H1 (cell line): ENCODE measurements around the gene PREX1. TPM values are rescaled to one million over a fixed set of nuclear protein-coding genes. Genes with fewer than 3 reads are reported as not detected.

Source experiments
- CTCF ChIA-PET: fragments of 300-600 bp; sonication (Branson Sonifier 250); formaldehyde crosslinking; loops from one replicate; lab custom pipeline; 2021; ENCODE audit not compliant: partially characterized antibody; lab: Charles Lee
- POLR2A ChIA-PET: fragments of 300-600 bp; sonication (Branson Sonifier 250); formaldehyde crosslinking; loops from one replicate; lab custom pipeline; 2021; ENCODE audit warnings: inconsistent platforms; ENCODE audit not compliant: partially characterized antibody; lab: Charles Lee
- DNase-seq, 2 experiments: peaks; one replicate each; pipeline versions ENCODE4 v3.0.0 to v3.0.0-alpha.2; 2010 to 2022; ENCODE audit warnings: low spot score in 2 of 2, low read depth in 1 of 2, mixed read lengths in 1 of 2
- FAIRE-seq: peaks from 2 replicates; lab custom pipeline; 2011; peaks lifted over from hg19 to GRCh38; lab: Jason Lieb, UNC
- H2AFZ ChIP-seq: 2 replicates; pipeline ENCODE4 v1.8.1; 2012; ENCODE audit warnings: low read length, inconsistent platforms
- H2AK5ac ChIP-seq: 2 replicates; pipeline ENCODE4 v1.6.1; 2013; ENCODE audit warnings: low read depth, low read length
- H2BK120ac ChIP-seq: replicated peaks from 2 replicates; pipeline ENCODE3; 2013; ENCODE audit warnings: low read depth, low read length, inconsistent platforms
- H2BK12ac ChIP-seq: 2 replicates; pipeline ENCODE4 v1.6.1; 2013; ENCODE audit warnings: low read depth, low read length
- H2BK15ac ChIP-seq: 2 replicates; pipeline ENCODE4 v1.6.1; 2013; ENCODE audit warnings: low read length
- H2BK20ac ChIP-seq: 2 replicates; pipeline ENCODE4 v1.6.1; 2013; ENCODE audit warnings: low read length
- H2BK5ac ChIP-seq: 2 replicates; pipeline ENCODE4 v1.6.1; 2013; ENCODE audit warnings: low read depth, low read length
- H3K14ac ChIP-seq: 2 replicates; pipeline ENCODE4 v1.6.1; 2013; ENCODE audit warnings: inconsistent platforms; ENCODE audit not compliant: insufficient read length
- H3K18ac ChIP-seq: 2 replicates; pipeline ENCODE4 v1.6.1; 2013; ENCODE audit warnings: low read length; ENCODE audit errors: extremely low read depth
- H3K23ac ChIP-seq: 2 replicates; pipeline ENCODE4 v1.6.1; 2013; ENCODE audit warnings: inconsistent platforms; ENCODE audit not compliant: insufficient read length
- H3K23me2 ChIP-seq: 2 replicates; pipeline ENCODE4 v1.6.1; 2013; ENCODE audit warnings: low read depth, low read length
- H3K27ac ChIP-seq: 2 replicates; pipeline ENCODE4 v1.6.1; 2011; ENCODE audit warnings: low read depth, low read length, inconsistent platforms
- H3K27me3 ChIP-seq, 4 experiments: replicated peaks in 1 of 4; 1 replicate in 1 of 4; 2 replicates in 3 of 4; pipeline versions ENCODE4 v1.6.1 to v1.8.1; 2011 to 2013; ENCODE audit warnings: low read length in 3 of 4, mild to moderate bottlenecking in 3 of 4, inconsistent platforms in 2 of 4, mixed read lengths in 2 of 4, moderate library complexity in 1 of 4; ENCODE audit not compliant: control insufficient read depth in 3 of 4, insufficient read depth in 3 of 4; ENCODE audit errors: extremely low read depth in 1 of 4
- H3K36me3 ChIP-seq, 4 experiments: 2 replicates each; pipeline versions ENCODE4 v1.6.1 to v1.8.1; 2011 to 2013; ENCODE audit warnings: mild to moderate bottlenecking in 4 of 4, low read length in 3 of 4, moderate library complexity in 2 of 4, control low read depth in 1 of 4, inconsistent platforms in 1 of 4; ENCODE audit not compliant: insufficient read depth in 4 of 4, control insufficient read depth in 2 of 4
- H3K4ac ChIP-seq: replicated peaks from 2 replicates; pipeline ENCODE3; 2013; ENCODE audit warnings: low read length, low read depth, mixed read lengths, inconsistent platforms; ENCODE audit not compliant: insufficient read length
- H3K4me1 ChIP-seq, 4 experiments: replicated peaks in 1 of 4; 1 replicate in 1 of 4; 2 replicates in 3 of 4; pipeline versions ENCODE4 v1.6.1 to v1.8.1; 2011 to 2013; ENCODE audit warnings: low read length in 3 of 4, inconsistent platforms in 2 of 4, mixed read lengths in 1 of 4; ENCODE audit not compliant: insufficient read depth in 4 of 4, control insufficient read depth in 3 of 4
- H3K4me2 ChIP-seq, 2 experiments: 2 replicates each; pipeline versions ENCODE4 v1.6.1 to v1.8.1; 2011 to 2013; ENCODE audit warnings: low read depth in 2 of 2, low read length in 2 of 2, control low read depth in 1 of 2, inconsistent platforms in 1 of 2, mild to moderate bottlenecking in 1 of 2; ENCODE audit not compliant: insufficient read depth in 1 of 2
- H3K4me3 ChIP-seq, 4 experiments: fragments of 200-600, 300-600 bp in 1 of 4; sonication (generic), shearing (Covaris generic), sonication (Bioruptor Twin) in 1 of 4; 2 replicates each; pipeline versions ENCODE4 v1.5.1 to v1.8.1; 2011 to 2016; ENCODE audit warnings: low read length in 4 of 4, low read depth in 3 of 4, control low read depth in 2 of 4, inconsistent platforms in 2 of 4, mild to moderate bottlenecking in 2 of 4, mixed read lengths in 1 of 4, moderate library complexity in 1 of 4; ENCODE audit not compliant: insufficient read depth in 2 of 4; ENCODE audit errors: extremely low read depth in 1 of 4
- H3K56ac ChIP-seq: replicated peaks from 2 replicates; pipeline ENCODE3; 2013; ENCODE audit warnings: low read depth, mild to moderate bottlenecking, mixed read lengths, low read length, inconsistent platforms; ENCODE audit not compliant: insufficient read length
- H3K79me1 ChIP-seq: 2 replicates; pipeline ENCODE4 v1.6.1; 2013; ENCODE audit warnings: low read depth, low read length, control low read depth
- H3K79me2 ChIP-seq, 2 experiments: 2 replicates each; pipeline versions ENCODE4 v1.6.1 to v1.8.1; 2012 to 2013; ENCODE audit warnings: low read length in 2 of 2, mild to moderate bottlenecking in 2 of 2, inconsistent platforms in 1 of 2; ENCODE audit not compliant: insufficient read depth in 2 of 2, control insufficient read depth in 1 of 2
- H3K9ac ChIP-seq, 4 experiments: replicated peaks in 1 of 4; 1 replicate in 1 of 4; 2 replicates in 3 of 4; pipeline versions ENCODE4 v1.6.1 to v1.8.1; 2011 to 2013; ENCODE audit warnings: low read depth in 3 of 4, low read length in 3 of 4, control low read depth in 2 of 4, mild to moderate bottlenecking in 2 of 4, moderate library complexity in 2 of 4, inconsistent platforms in 1 of 4; ENCODE audit errors: extremely low read depth in 1 of 4
- H3K9me3 ChIP-seq, 2 experiments: 2 replicates each; pipeline versions ENCODE4 v1.6.1 to v1.8.1; 2012 to 2013; ENCODE audit warnings: mild to moderate bottlenecking in 2 of 2, moderate library complexity in 2 of 2, control low read depth in 1 of 2, inconsistent platforms in 1 of 2, low read depth in 1 of 2, low read length in 1 of 2, mixed read lengths in 1 of 2; ENCODE audit not compliant: insufficient read depth in 2 of 2
- H4K20me1 ChIP-seq, 2 experiments: replicated peaks in 1 of 2; 2 replicates each; pipeline versions ENCODE3 to v1.8.1; 2011 to 2013; ENCODE audit warnings: inconsistent platforms in 2 of 2, low read length in 2 of 2, mild to moderate bottlenecking in 1 of 2; ENCODE audit not compliant: insufficient read depth in 2 of 2, control insufficient read depth in 1 of 2
- H4K5ac ChIP-seq: 2 replicates; pipeline ENCODE4 v1.6.1; 2013; ENCODE audit warnings: low read length, low read depth, mixed read lengths, inconsistent platforms; ENCODE audit not compliant: insufficient read length
- H4K8ac ChIP-seq: 2 replicates; pipeline ENCODE4 v1.8.0; 2013; ENCODE audit warnings: mild to moderate bottlenecking, moderate library complexity, low read length, inconsistent platforms; ENCODE audit not compliant: insufficient read depth; ENCODE audit errors: extremely low read depth
- H4K91ac ChIP-seq: replicated peaks from 2 replicates; pipeline ENCODE3; 2013; ENCODE audit warnings: low read length, mixed read lengths, inconsistent platforms; ENCODE audit not compliant: insufficient read length
- CEBPB ChIP-seq: IDR thresholded peaks from 2 replicates; pipeline ENCODE4 v1.6.1; 2012; ENCODE audit warnings: low read depth, low read length
- CHD1 ChIP-seq: IDR thresholded peaks from 2 replicates; pipeline ENCODE4 v1.6.1; 2012; ENCODE audit warnings: low read depth, low read length, improper control_type of control experiment
- CHD2 ChIP-seq: IDR thresholded peaks from 2 replicates; pipeline ENCODE4 v1.6.1; 2012; ENCODE audit warnings: low read length, improper control_type of control experiment
- EZH2 ChIP-seq: fragments of 200-600 bp; sonication (generic); IDR thresholded peaks from 2 replicates; pipeline ENCODE4 v1.7.1; 2012; ENCODE audit warnings: low read depth, mild to moderate bottlenecking, moderate library complexity, low read length, inconsistent platforms; ENCODE audit not compliant: severe bottlenecking
- GABPA ChIP-seq: IDR thresholded peaks from 2 replicates; pipeline ENCODE4 v1.6.1; 2011; ENCODE audit warnings: mild to moderate bottlenecking, low read length, moderate library complexity, borderline replicate concordance; ENCODE audit not compliant: insufficient read depth
- NANOG ChIP-seq: IDR thresholded peaks from 2 replicates; pipeline ENCODE4 v1.6.1; 2011; ENCODE audit warnings: low read length, low read depth, mild to moderate bottlenecking, inconsistent platforms; ENCODE audit not compliant: insufficient read depth, poor library complexity, severe bottlenecking
- POLR2A ChIP-seq, 2 experiments: IDR thresholded peaks; 1 replicate in 1 of 2; 2 replicates in 1 of 2; pipeline ENCODE4 v1.6.1; 2011; ENCODE audit warnings: low read depth in 2 of 2, low read length in 2 of 2, mild to moderate bottlenecking in 2 of 2; ENCODE audit errors: control extremely low read depth in 1 of 2
- RAD21 ChIP-seq, 2 experiments: IDR thresholded peaks in 1 of 2; conservative IDR thresholded peaks in 1 of 2; 2 replicates each; pipeline ENCODE4 v1.6.1; 2011; ENCODE audit warnings: low read depth in 2 of 2, low read length in 2 of 2, improper control_type of control experiment in 1 of 2, inconsistent platforms in 1 of 2, mild to moderate bottlenecking in 1 of 2, moderate library complexity in 1 of 2
- SIN3A ChIP-seq, 2 experiments: IDR thresholded peaks in 1 of 2; conservative IDR thresholded peaks in 1 of 2; 2 replicates each; pipeline ENCODE4 v1.6.1; 2011 to 2012; ENCODE audit warnings: low read length in 2 of 2, improper control_type of control experiment in 1 of 2, low read depth in 1 of 2, mild to moderate bottlenecking in 1 of 2
- ZNF274 ChIP-seq: IDR thresholded peaks from 2 replicates; pipeline ENCODE4 v1.7.0; 2012; ENCODE audit warnings: low read length, borderline replicate concordance; ENCODE audit errors: extremely low read depth
- WGBS, 2 experiments: shearing (Covaris generic) in 1 of 2; methylation state at CpG; one replicate each; pipeline versions ENCODE4 v1.1.6 to v1.1.7; 2013 to 2015; ENCODE audit warnings: low lambda C conversion rate in 2 of 2, mixed read lengths in 2 of 2, inconsistent platforms in 1 of 2, low coverage in 1 of 2, missing lambda C conversion rate in 1 of 2; ENCODE audit not compliant: insufficient replicate concordance in 2 of 2, insufficient coverage in 1 of 2, insufficient read length in 1 of 2; ENCODE audit errors: extremely low coverage in 1 of 2, missing lambda C conversion rate in 1 of 2; 5-methylcytosine and 5-hydroxymethylcytosine counted together
- polyA plus RNA-seq, 7 experiments: library from polyadenylated mRNA; depleted of rRNA in 3 of 7; stranded (reverse) in 5 of 7; unstranded in 2 of 7; fragments of >200 nt in 5 of 7; fragments of 200-250 nt in 2 of 7; gene quantifications; 1 replicate in 5 of 7; 2 replicates in 1 of 7; 4 replicates in 1 of 7; pipeline versions ENCODE4 v1.2.1 to v1.2.3, GENCODE V29; 2011 to 2013; ENCODE audit warnings: missing spikeins in 2 of 7, mixed read lengths in 2 of 7
- total RNA-seq: library from RNA; stranded (reverse); fragmentation: NEBNext Ultra II Directional; extraction: Animal tissue kit (Norgen Biotek cat#: 25700); gene quantifications from 2 replicates; pipeline ENCODE4 v1.2.1, GENCODE V29; 2021
- TF ChIP-seq, protein P1 (sequence below): IDR thresholded peaks from 2 replicates; pipeline ENCODE4 v1.6.1; 2012; ENCODE audit warnings: low read length, inconsistent platforms
- TF ChIP-seq, protein P2 (sequence below): IDR thresholded peaks from 2 replicates; pipeline ENCODE4 v1.6.1; 2012; ENCODE audit warnings: inconsistent platforms

PREX1 gene
- total and polyA plus RNA-seq, 2 of the 8 experiments (the other 6 are each of a cell fraction or from before 2014, with no cell fraction given), result 10.7 to 12.8 TPM

DNA sequence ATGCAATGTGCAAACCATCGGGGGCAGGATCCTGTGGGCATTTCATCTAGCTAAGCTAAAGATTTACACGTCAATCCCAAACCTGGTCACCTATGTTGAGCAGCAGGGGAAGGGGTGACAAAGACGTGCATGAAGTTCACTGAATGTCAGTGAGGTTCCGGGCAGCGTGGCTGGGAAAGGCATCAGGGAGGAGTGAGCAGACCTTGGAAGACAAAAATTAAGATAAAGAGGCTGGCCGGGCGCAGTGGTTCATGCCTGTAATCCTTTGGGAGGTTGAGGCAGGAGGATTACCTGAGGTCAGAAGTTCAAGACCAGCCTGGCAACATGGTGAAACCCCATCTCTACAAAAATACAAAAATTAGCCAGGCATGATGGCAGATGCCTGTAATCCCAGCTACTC, 126.1 kb downstream of the PREX1 start:
- H3K4me1 ChIP-seq, result no peaks in the 10 kb centered on the region
- no peak for FAIRE-seq
- TF ChIP-seq, protein P1, sequence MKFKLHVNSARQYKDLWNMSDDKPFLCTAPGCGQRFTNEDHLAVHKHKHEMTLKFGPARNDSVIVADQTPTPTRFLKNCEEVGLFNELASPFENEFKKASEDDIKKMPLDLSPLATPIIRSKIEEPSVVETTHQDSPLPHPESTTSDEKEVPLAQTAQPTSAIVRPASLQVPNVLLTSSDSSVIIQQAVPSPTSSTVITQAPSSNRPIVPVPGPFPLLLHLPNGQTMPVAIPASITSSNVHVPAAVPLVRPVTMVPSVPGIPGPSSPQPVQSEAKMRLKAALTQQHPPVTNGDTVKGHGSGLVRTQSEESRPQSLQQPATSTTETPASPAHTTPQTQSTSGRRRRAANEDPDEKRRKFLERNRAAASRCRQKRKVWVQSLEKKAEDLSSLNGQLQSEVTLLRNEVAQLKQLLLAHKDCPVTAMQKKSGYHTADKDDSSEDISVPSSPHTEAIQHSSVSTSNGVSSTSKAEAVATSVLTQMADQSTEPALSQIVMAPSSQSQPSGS, result no peak
- TF ChIP-seq POLR2A (IDR thresholded peaks at IDR 0.05; ENCODE audit: control extremely low read depth in 1 of 2, low read depth in 2 of 2, low read length in 2 of 2), result no peak
- TF ChIP-seq RAD21 (IDR thresholded peaks at IDR 0.05 in 1 of 2, conservative IDR thresholded peaks at IDR 0.05 in 1 of 2; ENCODE audit: low read depth in 2 of 2, low read length in 2 of 2), result no peak
- TF ChIP-seq GABPA, result no peak
- no peak for TF ChIP-seq NANOG
- TF ChIP-seq CEBPB, result no peak
- TF ChIP-seq ZNF274, result no peak
- no peak for TF ChIP-seq EZH2
- TF ChIP-seq SIN3A (conservative IDR thresholded peaks at IDR 0.05 in 1 of 2, IDR thresholded peaks at IDR 0.05 in 1 of 2; ENCODE audit: low read depth in 1 of 2, low read length in 2 of 2), result no peak
- TF ChIP-seq, protein P2, sequence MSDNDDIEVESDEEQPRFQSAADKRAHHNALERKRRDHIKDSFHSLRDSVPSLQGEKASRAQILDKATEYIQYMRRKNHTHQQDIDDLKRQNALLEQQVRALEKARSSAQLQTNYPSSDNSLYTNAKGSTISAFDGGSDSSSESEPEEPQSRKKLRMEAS, result no peak
- no peak for TF ChIP-seq CHD1
- TF ChIP-seq CHD2, result no peak

More for the DNA sequence above, 126.1 kb downstream of the PREX1 start:
- Histone ChIP-seq H2BK20ac (no peak overlapping the region), H2AFZ (no peak overlapping the region), H4K20me1 (no peaks in the 10 kb centered on the region), H3K79me2 (no peaks in the 10 kb centered on the region), H2BK12ac (no peak overlapping the region), H3K27ac (no peak overlapping the region), H2AK5ac (no peak overlapping the region), H3K9me3 (no peaks in the 10 kb centered on the region), H3K14ac (no peak overlapping the region), H3K18ac (no peak overlapping the region), H3K23me2 (peaks cover 3% of the 10 kb centered on the region; the same call in 1 of the 2 replicates), H4K91ac (no peak overlapping the region), H3K4me3 (no peak overlapping the region), H3K4ac (no peak overlapping the region), H4K8ac (no peak overlapping the region), H3K36me3 (no peaks in the 10 kb centered on the region), H2BK15ac (0 out of 2 replicates have a peak overlapping the region, but pooled peaks have one; percentile 72), H2BK5ac (no peak overlapping the region), H3K23ac (no peak overlapping the region), H3K9ac (no peak overlapping the region), H3K27me3 (no peaks in the 10 kb centered on the region), H4K5ac (no peak overlapping the region), H3K4me2 (no peak overlapping the region), H2BK120ac (no peak overlapping the region), H3K56ac (no peak overlapping the region), H3K79me1 (no peaks in the 10 kb centered on the region)
- DNase-seq, result no peak
- ChIA-PET POLR2A (interaction anchor here (0.9 kb wide), 1 partner anchor 18 kb away, joined by 3 read pairs; no protein-coding TSS in a partner anchor), CTCF (interaction anchor here (1.1 to 16.7 kb wide), 3 partner anchors 36 to 117 kb away, joined by 3 to 186 read pairs (median 3); no protein-coding TSS in a partner anchor)
- 97% methylated on average over 7 of the region's 7 CpGs; no CpG with 5 or more reads in 1 of the 2 experiments for WGBS, 2 experiments
